Muscle of leg (tissue), 11 donors: ENCODE data around the gene GOLGA6B. TPM values are rescaled to one million over a fixed set of nuclear protein-coding genes. Genes with fewer than 3 reads are reported as not detected.
"Not testable (repeated sequence)": the region's sequence is repeated elsewhere in the genome, so short reads cannot be mapped to it uniquely, and the experiment has no call there.

ENCODE experiments used
- DNase-seq: peaks from one replicate; pipeline ENCODE4 v3.0.0; 2013
- H3K27ac ChIP-seq: one replicate; pipeline ENCODE4 v1.5.1; 2013; ENCODE audit warnings: mild to moderate bottlenecking, low read length, control low read depth
- H3K27me3 ChIP-seq: one replicate; pipeline ENCODE4 v1.6.1; 2013; ENCODE audit warnings: low read length; ENCODE audit not compliant: control insufficient read depth, insufficient read depth
- H3K36me3 ChIP-seq: one replicate; pipeline ENCODE4 v1.6.1; 2013; ENCODE audit warnings: low read length; ENCODE audit not compliant: control insufficient read depth, insufficient read depth
- H3K4me1 ChIP-seq: one replicate; pipeline ENCODE4 v1.6.1; 2013; ENCODE audit warnings: low read length; ENCODE audit not compliant: control insufficient read depth, insufficient read depth
- H3K4me3 ChIP-seq: one replicate; pipeline ENCODE4 v1.5.1; 2013; ENCODE audit warnings: low read length, control low read depth
- H3K9me3 ChIP-seq: replicated peaks from 2 replicates; pipeline ENCODE4 v1.6.1; 2013; ENCODE audit warnings: low read depth, low read length; ENCODE audit not compliant: control insufficient read depth
- WGBS: methylation state at CpG from one replicate; pipeline ENCODE4 v1.1.5; 2013; ENCODE audit warnings: missing lambda C conversion rate; ENCODE audit not compliant: insufficient coverage; 5-methylcytosine and 5-hydroxymethylcytosine counted together
- polyA plus RNA-seq, 8 donors: library from polyadenylated mRNA; unstranded; fragments of 120-200 nt; gene quantifications; one replicate each; pipeline versions ENCODE4 v1.2.1 to v1.2.3, GENCODE V29; 2013; ENCODE audit warnings: inconsistent platforms in 1 of 8, low replicate concordance in 1 of 8; ENCODE audit not compliant: insufficient read length in 8 of 8, insufficient read depth in 1 of 8
- total RNA-seq: library from RNA; stranded (reverse); fragments of 120-200 nt; gene quantifications from one replicate; pipeline ENCODE4 v1.2.4, GENCODE V29; 2013

GOLGA6B gene
- total and polyA plus RNA-seq, 9 donors = 0.11 to 0.19 TPM; not detected in 7

DNA sequence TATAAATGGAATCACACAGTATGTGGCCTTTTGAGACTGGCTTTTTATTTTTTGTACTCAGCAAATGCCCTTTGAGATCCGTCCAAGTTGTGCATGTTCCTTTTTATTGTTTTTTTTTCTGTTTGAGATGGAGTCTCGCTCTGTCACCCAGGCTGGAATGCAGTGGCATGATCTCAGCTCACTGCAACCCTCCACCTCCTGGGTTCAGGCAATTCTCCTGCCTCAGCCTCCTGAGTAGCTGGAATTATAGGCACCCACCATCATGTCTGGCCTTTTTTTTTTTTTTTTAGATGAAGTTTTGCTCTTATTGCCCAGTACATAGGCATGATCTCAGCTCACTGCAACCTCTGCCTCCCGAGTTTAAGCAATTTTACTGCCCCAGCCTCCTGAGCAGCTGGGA, 28.3 kb upstream of the GOLGA6B start:
- not testable (repeated sequence) for H3K9me3 ChIP-seq, H3K27me3 ChIP-seq, H3K4me3 ChIP-seq, H3K4me1 ChIP-seq, H3K36me3 ChIP-seq, H3K27ac ChIP-seq, DNase-seq
- WGBS = 60% methylated on average over 1 of the region's 3 CpGs

DNA sequence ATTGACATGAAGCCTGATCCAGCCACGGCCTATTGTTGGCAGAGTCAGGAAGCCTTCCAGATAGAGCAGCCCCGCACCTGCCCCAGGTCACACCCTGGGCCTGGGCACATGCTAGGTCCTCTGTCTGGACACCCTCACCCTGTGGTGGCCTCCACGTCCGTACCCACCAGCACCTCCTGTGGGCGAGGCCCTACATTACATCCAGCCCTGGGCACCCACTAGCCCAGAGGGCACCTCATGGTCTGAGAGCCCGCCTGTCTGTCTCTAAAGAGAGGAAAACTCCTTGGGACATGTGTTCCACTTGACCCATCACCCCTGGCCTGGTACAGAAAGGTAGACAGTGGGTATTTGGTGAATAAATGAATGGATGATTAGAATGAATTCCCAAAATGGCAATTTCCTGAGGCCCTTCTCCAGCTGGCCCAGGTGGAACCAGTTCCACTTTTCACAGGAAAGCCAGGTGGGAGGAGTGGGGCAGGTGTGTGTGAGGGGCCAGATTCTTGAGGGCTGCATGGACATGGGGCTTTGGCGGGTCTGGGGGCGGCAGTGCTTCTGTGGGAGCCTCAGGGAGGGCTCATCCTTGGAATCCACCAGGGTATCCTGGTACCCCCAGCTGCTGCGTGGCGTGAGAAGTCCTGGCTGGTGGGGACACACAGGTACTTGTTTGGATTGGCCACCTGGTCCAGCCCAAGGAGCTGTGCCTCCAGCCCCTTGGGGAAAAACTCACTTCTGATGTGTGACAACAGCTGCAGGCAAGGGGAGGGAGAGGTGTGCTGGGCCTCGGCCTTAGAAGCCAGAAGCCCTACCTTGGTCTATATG, 26.0 kb upstream of the GOLGA6B start:
- not testable (repeated sequence) for H3K9me3 ChIP-seq, H3K27ac ChIP-seq, H3K4me1 ChIP-seq, H3K27me3 ChIP-seq, H3K36me3 ChIP-seq, DNase-seq, H3K4me3 ChIP-seq
- 63% methylated on average over 8 of the region's 11 CpGs for WGBS

DNA sequence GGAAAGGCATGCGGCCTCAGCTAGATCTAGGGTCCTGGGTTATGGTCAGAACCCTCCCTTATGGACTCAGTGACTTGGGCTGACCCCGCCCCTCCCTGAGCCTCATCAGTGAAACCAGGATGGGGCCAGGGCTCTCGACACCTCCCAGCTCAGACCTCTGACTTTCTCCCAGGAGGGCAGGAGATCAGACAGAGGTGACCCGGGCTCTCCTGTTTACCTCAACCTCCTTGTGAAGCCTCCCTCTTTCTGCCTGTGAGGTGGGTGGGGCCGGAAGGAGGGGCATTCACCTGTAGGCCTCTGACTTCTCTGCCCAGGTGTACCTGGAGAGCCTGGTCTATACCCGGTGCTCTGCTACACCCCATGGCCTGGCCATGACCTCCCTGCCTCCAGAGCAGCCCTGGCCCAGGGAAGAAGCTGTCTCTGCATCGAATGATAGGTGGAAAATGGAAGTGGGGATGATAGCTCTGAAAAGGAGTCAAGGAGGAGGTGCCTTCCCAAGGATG, 25.4 kb upstream of the GOLGA6B start:
- H3K27ac ChIP-seq, H3K27me3 ChIP-seq, H3K36me3 ChIP-seq, H3K4me1 ChIP-seq, H3K4me3 ChIP-seq, DNase-seq, H3K9me3 ChIP-seq: not testable (repeated sequence)
- 89% methylated on average over 2 of the region's 7 CpGs for WGBS

DNA sequence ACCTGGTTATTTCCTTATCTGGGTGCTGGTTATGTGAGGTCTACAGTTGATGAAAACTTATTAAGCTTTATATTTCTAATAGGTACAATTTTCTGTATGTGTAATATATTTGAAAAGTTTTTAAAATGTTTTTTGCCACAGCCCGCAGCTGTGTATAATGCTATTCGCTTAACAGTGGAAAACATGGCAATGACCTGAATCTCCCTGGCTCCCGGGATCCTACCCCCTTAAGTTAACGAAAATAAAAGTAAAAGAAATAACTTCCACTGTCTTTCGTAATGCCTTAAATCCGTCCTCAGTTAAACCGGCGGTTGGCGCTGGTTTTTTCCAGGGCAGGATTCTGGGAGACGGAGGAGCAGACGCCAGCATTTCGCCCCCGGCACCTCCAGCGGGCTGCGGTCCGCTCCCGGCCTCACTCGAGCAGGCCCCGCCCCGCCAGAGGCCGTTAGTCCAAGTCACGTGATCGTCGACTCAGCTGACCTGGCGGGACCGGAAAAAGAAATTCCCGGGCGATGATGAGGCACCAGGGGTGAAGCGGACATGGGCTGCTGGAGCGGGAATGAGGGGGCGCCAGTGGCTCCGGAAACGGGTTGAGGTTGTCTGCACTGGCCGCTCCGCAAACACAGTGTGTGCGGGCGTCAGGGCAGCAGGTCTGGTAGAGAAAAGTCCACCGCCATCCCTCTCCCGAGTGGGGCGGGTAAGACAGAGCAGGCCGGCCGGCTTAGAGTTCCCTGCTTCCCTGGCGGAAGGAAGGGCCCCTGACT, 17.8 kb upstream of the GOLGA6B start:
- H3K27ac ChIP-seq = peak overlapping the region; percentile 29
- H3K9me3 ChIP-seq, H3K27me3 ChIP-seq, H3K4me1 ChIP-seq, H3K36me3 ChIP-seq: not testable (repeated sequence)
- DNase-seq = peak; percentile 87
- peak overlapping the region; percentile 43 for H3K4me3 ChIP-seq
- WGBS = no CpG with 5 or more reads among the region's 43 CpGs

DNA sequence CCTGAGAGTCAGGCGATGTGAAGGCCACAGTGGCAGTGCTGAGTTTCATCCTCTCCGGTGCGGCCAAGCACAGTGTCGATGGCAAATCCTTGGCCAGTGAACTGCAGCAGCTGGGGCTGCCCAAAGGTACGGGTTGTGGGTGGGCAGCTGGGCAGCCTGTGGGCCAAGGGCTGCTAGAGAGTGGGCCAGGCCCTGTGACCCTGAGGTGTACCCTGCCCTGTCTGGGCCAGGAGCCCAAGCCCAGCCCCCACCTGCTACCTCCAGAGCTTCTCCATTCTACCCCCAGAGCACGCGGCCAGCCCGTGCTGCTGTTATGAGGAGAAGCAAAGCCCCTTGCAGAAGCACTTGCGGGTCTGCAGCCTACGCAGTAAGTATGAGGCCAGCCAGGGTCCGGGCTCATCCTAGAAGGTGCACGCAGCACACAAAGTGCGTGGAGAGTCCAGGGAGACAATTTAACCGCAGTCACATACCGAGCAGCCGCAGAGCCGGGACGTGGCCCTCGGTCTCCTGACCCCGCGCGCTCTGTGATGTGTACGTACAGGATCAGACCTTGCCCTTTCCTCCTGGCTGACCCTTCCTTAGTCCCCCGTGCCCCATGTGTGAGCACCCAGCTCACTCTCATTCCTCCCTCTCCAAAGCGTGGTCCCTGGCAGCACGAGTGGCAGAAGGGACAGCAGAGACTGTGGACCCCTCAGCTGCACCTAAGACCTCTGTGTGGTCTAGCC, 14.6 kb upstream of the GOLGA6B start:
- H3K27ac ChIP-seq, H3K27me3 ChIP-seq, H3K4me1 ChIP-seq, H3K4me3 ChIP-seq, DNase-seq, H3K36me3 ChIP-seq, H3K9me3 ChIP-seq: not testable (repeated sequence)
- WGBS = no CpG with 5 or more reads among the region's 26 CpGs

DNA sequence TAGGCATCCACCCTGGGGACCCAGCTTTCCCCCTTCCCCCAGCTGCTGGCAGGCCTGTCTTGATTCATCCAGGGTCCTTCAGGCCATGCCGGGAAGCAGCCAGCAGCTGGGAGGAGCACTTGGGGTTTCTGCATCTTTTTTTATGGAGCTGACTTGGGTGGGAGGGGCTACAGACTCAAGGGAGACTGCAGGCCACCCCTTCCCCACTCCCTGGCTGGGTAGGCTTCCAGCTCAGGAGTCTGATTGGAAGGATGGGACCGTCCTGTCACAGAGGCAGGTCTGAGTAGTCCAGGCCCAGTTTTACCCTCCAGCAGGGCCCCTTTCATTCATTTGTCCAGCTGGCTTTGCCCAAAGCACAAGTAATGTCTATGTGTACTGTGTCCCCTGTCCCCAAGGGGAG, 12.2 kb upstream of the GOLGA6B start:
- DNase-seq, H3K4me3 ChIP-seq, H3K9me3 ChIP-seq, H3K27ac ChIP-seq, H3K36me3 ChIP-seq, H3K27me3 ChIP-seq, H3K4me1 ChIP-seq: not testable (repeated sequence)
- no CpG with 5 or more reads among the region's 2 CpGs for WGBS

DNA sequence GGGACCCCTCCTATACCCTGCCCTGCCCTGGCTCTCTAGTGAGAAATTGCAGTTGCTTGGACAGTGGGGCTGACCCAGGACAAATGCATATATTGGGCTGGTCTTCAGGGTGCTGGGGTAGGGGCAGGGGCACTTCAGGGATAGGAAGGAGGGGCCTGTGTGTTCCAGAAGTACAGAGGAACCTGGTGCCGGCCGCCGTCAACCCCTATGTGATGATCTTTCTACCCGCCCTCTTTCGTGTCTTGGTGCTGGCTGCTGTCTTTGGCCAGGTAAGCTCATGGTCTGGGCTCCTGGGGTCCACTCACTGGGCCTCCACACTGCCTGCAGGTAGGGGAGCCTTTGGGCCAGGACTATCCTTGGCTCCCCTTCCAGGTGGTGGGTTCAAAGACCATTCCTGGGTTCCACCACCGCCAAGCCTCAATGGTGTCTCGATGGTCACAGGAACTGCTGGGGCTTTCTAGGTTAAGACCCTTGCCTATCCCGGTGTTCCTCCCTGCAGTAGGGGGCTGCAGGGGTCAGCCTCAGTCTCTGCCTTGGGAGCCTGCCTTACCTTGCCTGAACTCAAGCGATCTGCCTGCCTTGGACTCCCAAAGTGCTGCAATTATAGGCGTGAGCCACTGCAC, 5.8 kb upstream of the GOLGA6B start:
- not testable (repeated sequence) for H3K9me3 ChIP-seq, H3K27ac ChIP-seq, H3K4me1 ChIP-seq, H3K36me3 ChIP-seq, DNase-seq, H3K4me3 ChIP-seq, H3K27me3 ChIP-seq
- WGBS = no CpG with 5 or more reads among the region's 10 CpGs

DNA sequence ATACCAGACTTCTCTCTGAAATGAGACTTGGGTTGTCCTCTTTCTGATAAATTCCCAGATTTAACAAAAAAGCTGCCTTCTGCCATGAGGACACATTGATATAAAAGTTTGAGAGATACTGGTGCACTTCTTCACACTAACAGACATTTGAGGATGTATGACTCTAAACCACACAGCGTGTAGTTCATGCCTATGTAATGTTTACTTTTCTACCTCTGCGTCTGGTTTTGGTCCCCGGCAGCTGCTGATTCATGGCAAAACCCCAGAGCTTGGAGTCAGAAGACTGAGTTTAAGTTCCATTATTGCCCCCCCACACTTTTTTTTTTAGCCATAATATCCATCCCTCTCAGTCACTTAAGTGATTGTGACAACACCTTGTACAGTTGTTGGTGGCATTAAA, 1.5 kb downstream of the GOLGA6B start:
- not testable (repeated sequence) for H3K4me3 ChIP-seq, H3K36me3 ChIP-seq, H3K27ac ChIP-seq, H3K4me1 ChIP-seq, H3K9me3 ChIP-seq, DNase-seq, H3K27me3 ChIP-seq
- WGBS = no CpG with 5 or more reads among the region's 3 CpGs

DNA sequence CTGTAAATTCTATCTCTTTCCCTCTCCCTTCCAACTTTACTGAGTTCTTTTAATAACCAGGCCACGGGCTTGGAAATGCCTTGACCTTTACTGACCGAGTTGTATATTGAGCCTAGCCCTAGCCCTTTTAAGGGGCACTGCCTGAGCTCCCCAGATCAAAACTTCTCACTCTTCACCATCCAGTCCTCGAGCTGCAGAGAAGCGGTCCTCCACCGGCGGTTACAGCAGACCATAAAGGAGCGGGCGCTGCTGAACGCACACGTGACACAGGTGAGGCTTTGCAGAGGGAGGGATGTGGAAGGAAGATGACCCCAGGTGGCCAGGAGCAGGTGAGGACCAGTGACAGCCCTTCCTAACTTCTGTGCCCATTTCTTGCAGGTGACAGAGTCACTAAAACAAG, 6.6 kb downstream of the GOLGA6B start:
- not testable (repeated sequence) for H3K9me3 ChIP-seq, H3K27me3 ChIP-seq, H3K4me3 ChIP-seq, H3K27ac ChIP-seq, H3K36me3 ChIP-seq, H3K4me1 ChIP-seq, DNase-seq
- no CpG with 5 or more reads among the region's 10 CpGs for WGBS

DNA sequence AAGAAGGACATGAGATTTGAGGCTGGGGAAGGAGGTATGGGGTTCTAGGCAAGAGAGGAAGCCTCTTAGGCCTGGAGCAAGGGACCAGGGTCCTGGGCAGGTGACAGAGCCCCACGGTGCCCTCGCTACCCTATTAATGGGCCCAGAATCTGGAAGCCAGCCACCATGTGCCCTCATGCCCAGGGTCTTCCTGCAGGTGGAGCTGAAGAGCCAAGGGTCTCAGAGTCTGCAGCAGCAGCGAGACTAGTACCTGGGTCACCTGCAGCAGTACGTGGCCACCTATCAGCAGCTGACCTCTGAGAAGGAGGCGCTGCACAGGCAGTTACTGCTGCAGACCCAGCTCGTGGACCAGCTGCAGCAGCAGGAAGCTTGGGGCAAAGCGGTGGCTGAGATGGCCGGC, 9.4 kb downstream of the GOLGA6B start:
- H3K36me3 ChIP-seq, H3K4me3 ChIP-seq, H3K4me1 ChIP-seq, H3K27ac ChIP-seq, H3K9me3 ChIP-seq, DNase-seq, H3K27me3 ChIP-seq: not testable (repeated sequence)
- WGBS = no CpG with 5 or more reads among the region's 8 CpGs
